ENCODE results near the gene DLL3.

The DLL3 gene

DNA sequence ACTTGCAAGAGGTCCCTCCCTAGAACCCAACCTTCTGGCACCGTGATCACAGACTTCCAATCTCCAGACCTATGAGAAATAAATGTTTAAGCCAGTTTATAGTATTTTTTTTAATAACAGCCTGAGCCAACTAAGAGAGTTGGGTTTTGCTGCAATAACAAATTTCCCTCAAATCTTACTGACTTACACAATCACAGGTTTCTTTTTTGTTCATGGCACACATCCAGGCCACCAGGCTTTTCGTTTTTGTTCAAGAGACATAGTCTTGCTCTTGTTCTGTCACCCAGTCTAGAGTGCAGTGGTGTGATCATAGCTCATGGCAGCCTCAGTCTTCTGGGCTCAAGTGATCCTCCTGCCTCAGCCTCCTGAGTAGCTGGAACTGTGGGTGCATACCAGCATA is 14.2 kb downstream of the DLL3 start:
- peak in 1 of 10 donors; percentile 17 for DNase-seq
- intact Hi-C loops (cut with DNase I): no loop called here

DNA sequence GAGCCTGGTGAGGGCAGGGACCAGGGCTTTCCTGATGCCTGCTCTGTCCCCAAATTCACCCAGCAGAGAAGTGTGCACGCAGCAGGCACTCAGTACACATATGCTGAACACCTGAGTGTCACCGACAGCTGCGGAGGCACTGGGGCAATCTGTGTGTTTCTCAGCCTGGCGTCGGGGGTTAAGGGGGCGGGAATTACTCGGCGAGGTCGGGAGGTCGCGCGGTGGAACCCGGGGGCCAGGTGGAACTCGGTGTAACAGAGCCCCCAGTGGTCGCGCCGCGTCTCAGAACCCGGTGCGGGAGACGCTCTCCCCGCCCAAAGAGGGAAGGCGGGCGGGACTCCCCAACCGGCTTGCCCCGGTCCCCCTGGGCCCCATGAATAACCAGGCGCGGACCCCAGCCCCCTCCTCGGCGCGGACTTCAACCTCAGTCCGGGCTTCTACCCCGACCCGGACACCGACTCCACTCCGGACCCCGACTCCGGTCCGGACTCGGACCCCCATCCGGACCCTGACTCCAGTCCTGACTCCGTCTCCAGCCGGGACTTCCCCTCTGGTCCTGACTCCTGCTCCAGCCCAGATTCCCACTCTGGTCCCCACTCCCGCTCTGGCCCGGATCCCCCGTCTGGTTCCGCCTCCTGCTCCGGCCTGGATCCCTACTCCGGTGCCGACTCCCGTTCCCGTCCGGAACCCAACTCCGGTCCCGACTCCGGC is 16.2 kb downstream of the DLL3 start, which contains the start of gene SELENOV:
SELENOV (plus strand) TSS at position 300 of the 711 bp plus-strand sequence; CDS start at position 374, 74 bp downstream.
- intact Hi-C loops (cut with DNase I): no loop called here
- DNase-seq: peak in 3 of 10 donors; percentile 70 to 84 (median 78)

GRCh38 chr19:39515551-39516191 is 16.9 kb downstream of the DLL3 start:
- intact Hi-C loops (cut with DNase I): no loop called here
- peak in 3 of 10 donors; percentile 67 to 79 (median 68) for DNase-seq

GRCh38 chr19:39516270-39516669 is 17.5 kb downstream of the DLL3 start:
- intact Hi-C loops (cut with DNase I): no loop called here
- peak in 1 of 10 donors; percentile 26 for DNase-seq

GRCh38 chr19:39517432-39517831 is 18.7 kb downstream of the DLL3 start:
- DNase-seq: peak in 1 of 10 donors; percentile 4
- intact Hi-C loops (cut with DNase I): no loop called here

DNA sequence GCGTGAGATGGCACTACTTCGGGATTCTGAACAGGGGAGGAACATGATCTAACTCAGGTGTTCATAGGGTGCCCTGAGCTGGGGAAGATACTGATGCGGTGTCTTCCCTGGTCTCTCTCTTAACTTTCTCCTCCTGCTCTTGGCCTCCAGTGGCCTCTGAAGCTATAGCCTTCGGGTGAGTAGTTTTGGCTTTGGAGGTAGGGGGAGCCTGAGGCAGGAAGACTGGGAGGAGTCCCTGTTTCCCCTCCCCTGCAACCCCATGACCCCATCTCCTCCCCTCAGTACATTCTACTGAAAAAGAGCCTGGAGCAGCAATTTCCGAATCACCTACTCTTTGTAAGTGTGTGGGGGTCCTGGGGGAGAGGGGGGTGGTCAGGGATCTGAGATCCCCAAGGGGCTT is 19.7 kb downstream of the DLL3 start:
- intact Hi-C loops (cut with DNase I): no loop called here

DNA sequence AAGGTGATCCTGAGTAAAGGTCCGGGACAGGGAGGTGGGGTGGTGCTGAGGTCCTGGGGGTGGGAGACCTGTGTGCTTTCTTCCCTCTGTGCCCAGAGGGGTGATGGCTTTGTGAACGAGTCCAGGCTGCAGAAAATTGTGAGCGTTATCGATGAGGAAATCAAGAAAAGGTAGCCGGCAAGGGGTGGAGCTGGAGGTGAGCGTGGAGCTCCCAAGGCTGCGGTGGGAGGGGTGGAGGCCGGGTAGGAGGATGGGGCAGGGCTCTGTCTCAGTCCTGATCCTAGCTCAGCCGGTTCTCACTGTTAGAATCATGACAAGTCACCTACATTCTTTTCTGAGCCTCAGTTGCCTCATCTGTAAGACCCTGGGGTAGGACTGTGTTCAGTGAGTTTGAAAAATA is 20.2 kb downstream of the DLL3 start:
- intact Hi-C loops (cut with DNase I): no loop called here

More for the DNA sequence above, 19.7 kb downstream of the DLL3 start:
- DNase-seq: no peak

GRCh38 chr19:39520541-39521484 is 22.1 kb downstream of the DLL3 start:
- peak in 1 of 10 donors; percentile 11 for DNase-seq
- intact Hi-C loops (cut with DNase I): no loop called here

More for the DNA sequence above, 20.2 kb downstream of the DLL3 start:
- DNase-seq: peak in 3 of 10 donors; percentile 39 to 53 (median 46)

DNA sequence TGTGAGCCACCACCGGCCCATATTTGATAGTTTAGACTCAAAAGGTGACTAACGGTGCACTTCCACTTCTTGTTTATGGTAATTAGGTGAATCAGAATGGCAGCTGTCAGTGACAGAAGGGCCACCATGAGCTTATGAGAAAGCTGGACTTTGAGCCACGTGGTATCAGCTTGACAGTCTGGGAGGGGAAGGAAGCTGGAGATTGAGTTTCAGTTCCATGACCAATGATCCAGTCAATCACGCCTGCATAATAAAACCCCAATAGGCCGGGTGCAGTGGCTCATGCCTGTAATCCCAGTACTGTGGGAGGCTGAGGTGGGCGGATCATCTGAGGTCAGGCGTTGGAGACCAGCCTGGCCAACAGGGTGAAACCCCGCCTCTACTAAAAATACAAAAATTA is 25.7 kb downstream of the DLL3 start:
- intact Hi-C loops (cut with DNase I): no loop called here
- DNase-seq: no peak

DNA sequence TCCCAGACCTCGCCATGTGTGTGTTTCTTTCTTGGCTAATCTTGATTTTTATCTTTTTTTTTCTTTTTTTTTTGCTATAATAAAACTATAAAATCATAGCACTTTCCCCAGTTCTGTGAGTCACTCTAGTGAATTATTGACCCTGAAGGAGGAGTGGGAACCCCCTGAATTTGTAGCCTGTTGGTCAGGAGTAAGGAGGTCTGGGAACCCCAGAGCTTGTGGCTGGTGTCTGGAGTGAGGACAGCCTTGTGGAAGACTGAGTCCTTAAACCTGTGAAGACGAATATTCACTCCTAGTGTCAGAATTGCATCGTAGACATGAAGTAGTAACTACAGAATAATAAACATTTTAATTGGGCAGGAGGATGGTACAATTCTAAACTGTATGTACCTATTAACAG is 26.5 kb downstream of the DLL3 start:
- DNase-seq: no peak
- intact Hi-C loops (cut with DNase I): no loop called here

GRCh38 chr19:39531834-39532232 is 33.1 kb downstream of the DLL3 start:
- intact Hi-C loops (cut with DNase I): loop anchor here (1.0 to 5.0 kb wide), 4 partner anchors 7 to 135 kb away; partner anchors contain the start of gene TIMM50
- DNase-seq: peak in 1 of 10 donors; percentile 77

DNA sequence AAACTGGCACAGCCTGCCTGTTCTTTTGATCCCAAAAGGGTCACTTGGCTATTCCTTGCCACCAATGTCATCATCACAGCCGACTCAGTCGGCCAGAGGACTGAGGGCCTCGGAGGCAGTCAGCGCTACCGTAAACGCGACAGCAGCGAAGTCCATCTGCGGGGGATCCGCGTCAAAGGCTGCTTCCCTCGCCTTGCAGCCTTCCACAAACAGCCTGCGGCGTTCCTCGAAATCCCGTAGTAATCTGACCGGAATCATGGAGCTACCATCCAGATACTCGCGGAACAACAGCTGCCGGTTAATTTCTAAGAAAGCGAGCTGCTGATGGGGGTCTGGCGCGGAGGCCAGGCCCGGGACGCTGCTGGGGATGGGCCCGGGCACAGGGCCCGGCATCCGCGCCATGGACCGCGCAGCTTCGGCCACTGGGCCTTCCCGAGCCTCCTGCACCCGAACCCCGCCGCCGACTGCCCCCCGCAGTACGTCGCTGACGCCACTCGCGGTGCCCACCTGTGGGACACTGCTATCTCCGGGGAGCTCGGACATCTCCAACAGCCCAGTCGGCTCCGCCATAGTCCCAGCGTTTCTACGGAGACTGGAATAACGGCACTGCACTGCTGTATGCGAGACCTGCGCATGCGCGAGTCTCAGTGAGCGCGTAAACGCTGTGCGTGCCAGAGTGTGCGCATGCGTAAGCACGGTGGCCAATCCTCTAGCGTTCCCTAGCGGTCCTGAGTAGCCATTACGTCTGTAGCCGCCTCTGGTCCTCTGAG is 33.7 kb downstream of the DLL3 start, which contains the start of gene EID2B:
EID2B (minus strand) TSS at position 620 of the 770 bp plus-strand sequence; CDS start at position 570, 50 bp downstream.
- peak; percentile 84 to 99 (median 92) for DNase-seq
- intact Hi-C loops (cut with DNase I): loop anchor here (1.0 to 5.0 kb wide), 3 partner anchors 52 to 135 kb away; partner anchors contain the start of gene TIMM50

- intact Hi-C loops (cut with DNase I): loop anchor here (2.0 to 5.0 kb wide), 2 partner anchors 52 to 91 kb away; partner anchors contain the start of gene TIMM50
- DNase-seq: no peak
These were observed 34.3 kb downstream of the DLL3 start for GRCh38 chr19:39533003-39533512.

DNA sequence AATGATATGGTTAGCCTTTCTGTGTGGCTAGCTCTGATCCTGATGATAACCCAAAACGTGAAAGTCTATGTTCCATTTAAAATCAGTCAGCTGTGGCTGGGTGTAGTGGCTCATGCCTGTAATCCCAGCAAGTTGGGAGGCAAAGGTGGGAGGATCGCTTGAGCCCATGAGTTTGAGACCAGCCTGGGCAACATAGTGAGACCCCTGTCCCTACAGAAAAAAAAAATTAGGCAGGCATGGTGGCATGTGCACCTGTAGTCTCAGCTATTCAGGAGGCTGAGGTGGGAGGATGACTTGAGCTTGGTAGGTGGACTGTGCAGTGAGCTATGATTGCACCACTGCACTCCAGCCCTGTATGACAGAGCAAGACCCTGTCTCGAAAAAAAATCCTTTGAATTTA is 35.0 kb downstream of the DLL3 start:
- no peak for DNase-seq
- intact Hi-C loops (cut with DNase I): loop anchor here (2.0 to 5.0 kb wide), 2 partner anchors 53 to 91 kb away; partner anchors contain the start of gene TIMM50

DNA sequence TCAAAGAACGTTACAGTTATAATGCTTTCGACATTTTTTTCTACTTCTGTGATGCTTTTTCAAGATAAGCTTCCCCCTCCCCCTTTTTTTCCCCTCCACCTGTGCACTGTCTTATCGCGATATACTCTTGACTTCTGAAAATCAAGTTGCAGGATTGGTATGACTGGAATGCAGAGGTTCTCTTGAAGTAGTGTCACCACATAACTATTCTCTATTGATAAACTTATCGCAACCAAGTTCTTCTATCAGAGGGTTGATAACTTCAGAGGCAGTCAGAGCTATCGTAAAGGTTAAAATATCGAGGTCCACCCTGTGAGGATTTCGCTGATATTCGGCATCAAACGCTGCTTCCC is 40.4 kb downstream of the DLL3 start:
- intact Hi-C loops (cut with DNase I): loop anchor here (1.0 kb wide), 1 partner anchor 8 kb away; no protein-coding TSS in a partner anchor
- DNase-seq: no peak

GRCh38 chr19:39539518-39540332 is 41.0 kb downstream of the DLL3 start, which contains the start of gene EID2:
Gene EID2 (minus strand): TSS chr19:39540161. CDS start chr19:39540079, 82 bp downstream.
- intact Hi-C loops (cut with DNase I): loop anchor here (1.0 to 10.0 kb wide), 2 partner anchors 8 to 305 kb away; partner anchors contain the start of gene FBL
- peak; percentile 93 to 99 (median 95) for DNase-seq

- intact Hi-C loops (cut with DNase I): loop anchor here (10.0 kb wide), 1 partner anchor 304 kb away; the partner anchor contains the start of gene FBL
- no peak for DNase-seq
These were observed 41.6 kb downstream of the DLL3 start for GRCh38 chr19:39540333-39540673.

- intact Hi-C loops (cut with DNase I): loop anchor here (10.0 kb wide), 1 partner anchor 303 kb away; the partner anchor contains the start of gene FBL
- peak in 1 of 10 donors; percentile 27 for DNase-seq
These were observed 43.5 kb downstream of the DLL3 start for GRCh38 chr19:39542206-39542605.

Measured in posterior cingulate gyrus (tissue), 11 donors.